ENCODE data around the gene JMJD1C.

JMJD1C gene

DNA sequence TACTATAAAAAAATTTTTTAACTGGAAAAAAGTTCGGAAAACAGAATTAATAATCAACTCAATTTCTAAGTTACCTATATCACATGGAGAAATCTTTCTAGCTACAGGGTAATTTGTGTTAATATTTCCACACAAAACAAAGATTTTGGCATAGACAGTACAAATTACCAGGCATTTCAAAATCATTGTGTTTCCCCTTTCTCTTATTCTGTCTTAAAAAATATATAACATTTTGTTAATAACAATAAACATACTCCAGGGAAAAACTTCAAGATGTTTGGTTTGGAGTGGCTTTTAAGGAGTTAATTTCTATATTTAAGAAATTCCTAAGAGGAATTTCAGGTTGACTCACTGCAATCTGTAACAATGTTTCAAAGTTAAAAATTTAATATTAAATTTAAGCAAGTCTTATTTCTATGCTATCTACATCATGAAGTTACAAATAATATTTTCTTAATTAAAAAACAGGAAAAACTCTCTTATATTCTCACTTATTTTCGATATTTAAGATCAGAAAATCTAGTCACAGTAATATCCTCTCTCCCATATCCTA is 200.0 kb downstream of the JMJD1C start:
- DNase-seq (ENCODE audit: low spot score), result no peak
- in situ Hi-C loops (cut with MboI; ENCODE audit: low sequenced_read_pairs, unreplicated experiment), result no loop called here
- TF ChIP-seq, protein P1, sequence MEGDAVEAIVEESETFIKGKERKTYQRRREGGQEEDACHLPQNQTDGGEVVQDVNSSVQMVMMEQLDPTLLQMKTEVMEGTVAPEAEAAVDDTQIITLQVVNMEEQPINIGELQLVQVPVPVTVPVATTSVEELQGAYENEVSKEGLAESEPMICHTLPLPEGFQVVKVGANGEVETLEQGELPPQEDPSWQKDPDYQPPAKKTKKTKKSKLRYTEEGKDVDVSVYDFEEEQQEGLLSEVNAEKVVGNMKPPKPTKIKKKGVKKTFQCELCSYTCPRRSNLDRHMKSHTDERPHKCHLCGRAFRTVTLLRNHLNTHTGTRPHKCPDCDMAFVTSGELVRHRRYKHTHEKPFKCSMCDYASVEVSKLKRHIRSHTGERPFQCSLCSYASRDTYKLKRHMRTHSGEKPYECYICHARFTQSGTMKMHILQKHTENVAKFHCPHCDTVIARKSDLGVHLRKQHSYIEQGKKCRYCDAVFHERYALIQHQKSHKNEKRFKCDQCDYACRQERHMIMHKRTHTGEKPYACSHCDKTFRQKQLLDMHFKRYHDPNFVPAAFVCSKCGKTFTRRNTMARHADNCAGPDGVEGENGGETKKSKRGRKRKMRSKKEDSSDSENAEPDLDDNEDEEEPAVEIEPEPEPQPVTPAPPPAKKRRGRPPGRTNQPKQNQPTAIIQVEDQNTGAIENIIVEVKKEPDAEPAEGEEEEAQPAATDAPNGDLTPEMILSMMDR (IDR thresholded peaks at IDR 0.05; ENCODE audit: borderline replicate concordance, control extremely low read depth, extremely low read depth, insufficient read depth, missing control alignments), result no peak

DNA sequence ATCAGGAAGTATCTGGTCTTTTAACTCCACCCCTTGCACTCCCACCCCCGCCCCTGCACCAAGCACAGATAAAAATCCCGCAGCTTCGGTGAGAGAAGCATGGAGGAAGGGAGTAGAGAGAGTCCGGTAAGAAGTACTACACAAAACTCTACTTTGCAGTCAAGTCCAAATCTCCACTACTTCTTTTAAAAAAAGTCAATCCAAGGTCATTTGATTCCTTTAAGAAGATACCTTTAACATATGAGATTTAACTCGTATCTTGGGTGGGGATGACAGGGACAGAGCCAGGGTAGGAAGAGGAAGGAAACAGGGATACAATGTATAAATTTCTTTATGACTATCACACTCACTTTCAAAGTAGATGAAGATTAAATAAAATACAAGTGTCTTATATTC is 200.6 kb downstream of the JMJD1C start:
- in situ Hi-C loops (cut with MboI; ENCODE audit: low sequenced_read_pairs, unreplicated experiment), result no loop called here
- TF ChIP-seq, protein P1 (IDR thresholded peaks at IDR 0.05; ENCODE audit: borderline replicate concordance, control extremely low read depth, extremely low read depth, insufficient read depth, missing control alignments), result no peak
- DNase-seq (ENCODE audit: low spot score), result no peak

DNA sequence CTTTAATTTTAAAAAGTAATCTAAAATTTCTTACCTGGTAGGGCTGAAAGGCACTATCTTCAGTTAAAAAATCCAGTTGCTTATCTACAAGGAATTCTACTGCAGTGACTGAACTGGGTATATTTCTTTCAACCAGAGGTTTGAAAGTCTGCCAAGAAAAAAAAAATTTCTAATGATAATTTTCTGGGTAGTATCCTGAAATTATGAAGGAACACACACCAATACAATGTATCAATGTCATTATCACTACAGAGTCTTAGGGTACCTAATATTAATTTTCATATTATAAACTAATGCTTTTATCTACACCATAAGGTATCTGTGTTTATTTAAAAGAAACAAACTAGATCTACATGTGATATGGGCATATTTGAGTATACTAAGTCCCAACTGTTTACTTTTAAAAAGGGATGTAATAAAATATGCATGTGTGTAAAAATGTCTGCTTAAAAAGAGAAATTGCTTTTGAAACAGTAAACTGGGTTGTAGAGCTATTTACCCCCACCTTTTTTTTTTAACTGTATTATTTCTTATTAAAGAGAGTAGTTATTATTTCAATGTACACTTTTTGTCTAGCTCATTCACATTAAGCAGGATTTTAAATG is 201.1 kb downstream of the JMJD1C start:
- TF ChIP-seq, protein P1 (IDR thresholded peaks at IDR 0.05; ENCODE audit: borderline replicate concordance, control extremely low read depth, extremely low read depth, insufficient read depth, missing control alignments), result no peak
- no peak for DNase-seq (ENCODE audit: low spot score)
- in situ Hi-C loops (cut with MboI; ENCODE audit: low sequenced_read_pairs, unreplicated experiment), result no loop called here

- DNase-seq (ENCODE audit: low spot score), result no peak
- TF ChIP-seq, protein P1 (IDR thresholded peaks at IDR 0.05; ENCODE audit: borderline replicate concordance, control extremely low read depth, extremely low read depth, insufficient read depth, missing control alignments), result no peak
- in situ Hi-C loops (cut with MboI; ENCODE audit: low sequenced_read_pairs, unreplicated experiment), result no loop called here
These were observed 203.2 kb downstream of the JMJD1C start for GRCh38 chr10:63262430-63263073.

- TF ChIP-seq, protein P1 (IDR thresholded peaks at IDR 0.05; ENCODE audit: borderline replicate concordance, control extremely low read depth, extremely low read depth, insufficient read depth, missing control alignments), result no peak
- in situ Hi-C loops (cut with MboI; ENCODE audit: low sequenced_read_pairs, unreplicated experiment), result no loop called here
- DNase-seq (ENCODE audit: low spot score), result no peak
These were observed 204.3 kb downstream of the JMJD1C start for GRCh38 chr10:63261496-63261895.

GRCh38 chr10:63260860-63261251 is 204.9 kb downstream of the JMJD1C start:
- no peak for DNase-seq (ENCODE audit: low spot score)
- in situ Hi-C loops (cut with MboI; ENCODE audit: low sequenced_read_pairs, unreplicated experiment), result no loop called here
- TF ChIP-seq, protein P1 (IDR thresholded peaks at IDR 0.05; ENCODE audit: borderline replicate concordance, control extremely low read depth, extremely low read depth, insufficient read depth, missing control alignments), result no peak

Data from GM13976 (cell line).